GM19238 (cell line): ENCODE results near the gene ARMH1.
A peak's percentile ranks its signal among the peaks of the same experiment; 100 is the strongest.
"Not testable (repeated sequence)": the region's sequence is repeated elsewhere in the genome, so short reads cannot be mapped to it uniquely, and the experiment has no call there.

ENCODE experiments used
- DNase-seq: peaks from one replicate; pipeline ENCODE4 v3.0.0; 2011; ENCODE audit warnings: low spot score; ENCODE audit not compliant: insufficient read length

ARMH1 gene

DNA sequence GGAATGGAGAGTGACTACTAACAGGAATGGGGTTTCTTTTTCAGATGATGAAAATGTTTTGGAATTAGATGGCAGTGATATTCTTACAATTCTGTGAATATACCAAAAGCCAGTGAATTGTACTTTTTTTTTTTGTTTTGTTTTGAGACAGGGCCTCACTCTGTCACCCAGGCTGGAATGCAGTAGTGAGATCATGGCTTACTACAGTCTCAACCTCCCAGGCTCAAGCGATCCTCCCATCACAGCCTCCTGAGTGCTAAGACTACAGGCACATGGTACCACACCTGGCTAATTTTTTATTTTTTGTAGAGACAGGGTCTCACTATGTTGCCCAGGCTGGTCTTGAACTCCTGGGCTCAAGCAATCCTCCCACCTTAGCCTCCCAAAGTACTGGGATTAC lies 7.8 kb upstream of the ARMH1 start:
- not testable (repeated sequence) for DNase-seq

GRCh38 chr1:44670751-44671640 lies 3.5 kb upstream of the ARMH1 start:
- no peak for DNase-seq

- no peak for DNase-seq
Observed at GRCh38 chr1:44672254-44672955, 2.1 kb upstream of the ARMH1 start.

GRCh38 chr1:44672961-44673674 lies 1.4 kb upstream of the ARMH1 start:
- no peak for DNase-seq

- DNase-seq: no peak
Observed at GRCh38 chr1:44673675-44674112, 820 bp upstream of the ARMH1 start.

- no peak for DNase-seq
Observed at GRCh38 chr1:44675186-44675585, 672 bp downstream of the ARMH1 start.

GRCh38 chr1:44676484-44677200 lies 2.1 kb downstream of the ARMH1 start:
- DNase-seq: no peak

GRCh38 chr1:44677201-44677766 lies 2.8 kb downstream of the ARMH1 start:
- DNase-seq: no peak

GRCh38 chr1:44678120-44678519 lies 3.6 kb downstream of the ARMH1 start:
- no peak for DNase-seq

- DNase-seq: no peak
Observed at GRCh38 chr1:44678626-44679025, 4.1 kb downstream of the ARMH1 start.

- no peak for DNase-seq
Observed at GRCh38 chr1:44679468-44679867, 5.0 kb downstream of the ARMH1 start.

DNA sequence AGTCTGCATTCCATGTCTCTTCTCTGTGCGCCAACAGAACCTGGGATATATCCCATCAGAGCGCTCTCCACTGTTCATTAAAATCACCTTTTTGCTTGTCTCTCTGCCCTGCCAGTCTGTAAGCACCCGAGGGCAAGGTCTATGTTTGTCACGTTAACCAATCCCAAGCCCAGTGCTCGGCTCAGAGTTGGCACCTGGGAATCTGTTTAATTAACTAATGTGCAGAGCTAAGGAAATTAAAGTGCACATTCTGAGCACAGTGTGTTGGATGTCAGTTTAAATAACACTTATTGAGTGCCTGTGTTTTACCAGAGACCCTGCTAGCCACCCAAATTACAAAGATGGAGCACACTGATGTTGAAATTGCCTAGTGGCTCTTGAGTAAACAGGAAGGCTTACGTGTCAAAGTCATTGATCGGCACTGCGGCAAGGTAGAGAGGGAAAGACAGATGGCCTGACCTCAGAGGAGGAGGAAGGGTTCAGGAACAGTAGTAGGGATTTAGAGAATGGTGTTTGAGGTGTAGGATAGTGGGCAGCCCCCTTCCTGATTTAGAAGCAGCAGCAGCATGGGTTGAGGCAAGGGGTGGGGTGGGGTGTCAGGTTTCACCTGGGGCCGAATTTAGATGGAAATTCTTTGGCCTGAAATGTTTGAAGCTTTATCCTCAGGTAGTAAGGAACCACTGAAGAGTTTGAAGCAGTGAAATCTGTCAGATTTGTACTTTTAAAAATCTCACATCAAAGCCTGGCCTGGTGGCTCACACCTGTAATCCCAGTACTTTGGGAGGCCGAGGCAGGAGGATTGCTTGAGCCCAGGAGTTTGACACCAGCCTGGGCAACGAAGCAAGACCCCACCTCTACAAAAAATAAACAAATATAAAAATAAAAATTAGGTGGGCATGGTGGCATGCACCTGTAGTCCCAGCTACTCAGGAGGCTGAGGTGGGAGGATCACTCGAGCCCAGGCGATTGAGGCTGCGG lies 7.7 kb downstream of the ARMH1 start:
- DNase-seq: no peak

GRCh38 chr1:44682883-44683265 lies 8.4 kb downstream of the ARMH1 start:
- DNase-seq: no peak

DNA sequence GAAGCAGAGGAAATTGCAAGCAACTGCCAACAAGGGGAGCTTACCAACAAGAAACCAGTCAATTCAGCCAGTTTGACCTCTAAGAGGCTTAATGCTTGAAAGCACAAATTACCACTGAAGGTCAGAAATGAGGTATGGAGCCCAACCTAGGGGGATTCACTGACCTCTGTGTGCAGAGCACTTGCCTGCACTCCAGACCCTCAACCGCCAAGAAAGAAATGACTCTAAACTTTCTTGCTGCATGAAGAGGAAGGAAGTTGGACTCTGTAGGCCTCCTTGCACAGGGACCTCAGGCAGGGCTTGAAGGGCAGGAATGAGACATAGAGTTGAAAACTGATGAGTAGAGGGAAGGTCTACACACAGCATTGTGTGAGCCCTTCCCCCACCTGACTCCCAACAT lies 10.0 kb downstream of the ARMH1 start:
- peak; percentile 34 for DNase-seq

DNA sequence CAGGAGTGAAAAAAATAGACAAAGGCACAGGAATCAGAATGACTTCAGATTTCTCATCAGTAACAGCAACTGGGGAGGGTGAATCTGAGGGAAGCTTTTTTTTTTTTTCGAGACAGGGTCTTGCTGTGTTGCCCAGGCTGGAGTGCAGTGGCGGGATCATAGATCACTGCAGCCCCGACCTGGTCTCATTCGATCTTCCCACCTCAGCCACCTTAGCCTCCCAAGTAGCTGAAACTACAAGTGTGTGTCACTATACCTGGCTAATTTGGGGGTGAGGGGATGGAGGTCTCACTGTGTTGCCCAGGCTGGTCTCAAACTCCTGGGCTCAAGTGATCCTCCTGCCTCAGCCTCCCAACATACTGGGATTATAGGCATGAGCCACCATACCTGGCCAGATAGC lies 10.7 kb downstream of the ARMH1 start:
- DNase-seq: no peak

GRCh38 chr1:44685881-44686280 lies 11.4 kb downstream of the ARMH1 start:
- DNase-seq: no peak

- DNase-seq: no peak
Observed at GRCh38 chr1:44688760-44689446, 14.4 kb downstream of the ARMH1 start.

DNA sequence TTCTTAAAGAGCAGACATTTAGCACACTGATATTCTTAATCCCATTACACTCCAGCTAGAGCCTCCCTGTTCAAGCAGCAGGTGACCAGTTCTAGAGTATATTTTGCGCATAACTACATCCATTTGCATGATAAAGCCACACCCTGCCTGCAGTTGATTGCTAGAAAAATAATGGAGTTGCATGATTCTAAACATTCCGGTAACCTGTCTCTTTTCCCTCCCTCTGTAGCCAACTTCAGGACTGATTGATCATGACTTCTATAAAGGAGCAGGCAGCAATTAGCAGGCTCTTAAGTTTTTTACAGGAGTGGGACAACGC lies 14.9 kb downstream of the ARMH1 start:
- no peak for DNase-seq

DNA sequence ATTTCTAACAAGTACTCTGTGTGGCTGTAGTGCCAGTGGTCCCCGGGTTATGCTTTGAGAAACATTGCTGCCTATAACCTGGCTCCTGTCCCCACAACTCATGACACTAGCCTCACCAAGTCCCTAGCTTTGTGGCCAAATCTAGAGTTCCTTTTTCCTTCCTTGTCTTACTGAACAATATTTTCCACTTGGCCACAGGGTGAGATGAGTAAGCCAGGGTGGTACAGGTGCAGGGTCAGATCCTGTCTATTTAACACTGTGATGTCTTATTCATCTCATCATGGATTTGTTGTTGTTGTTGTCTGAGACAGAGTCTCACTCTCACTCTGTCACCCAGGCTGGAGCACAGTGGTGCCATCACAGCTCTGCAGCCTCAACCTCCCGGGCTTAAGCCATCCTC lies 18.6 kb downstream of the ARMH1 start:
- DNase-seq: no peak
